Tibial nerve (tissue), 4 donors: ENCODE results near the gene NRCAM. TPM values are rescaled to one million over a fixed set of nuclear protein-coding genes. Genes with fewer than 3 reads are reported as not detected.

Experiments used
- DNase-seq, 2 donors: peaks; one replicate each; pipeline ENCODE4 v3.0.0-alpha.2; 2019; ENCODE audit warnings: low spot score in 2 of 2
- H3K27ac ChIP-seq, 4 donors: fragments of 200-600 bp; sonication (generic) in 3 of 4; one replicate each; pipeline ENCODE4 v1.5.1; 2017 to 2019; ENCODE audit warnings: mild to moderate bottlenecking in 1 of 4
- H3K27me3 ChIP-seq, 2 donors: fragments of 200-600 bp; sonication (generic) in 1 of 2; one replicate each; pipeline versions ENCODE4 v1.5.1 to v1.6.0; 2017 to 2019
- H3K36me3 ChIP-seq, 3 donors: fragments of 200-600 bp; sonication (generic); one replicate each; pipeline ENCODE4 v1.5.1; 2018 to 2019
- H3K4me1 ChIP-seq, 4 donors: fragments of 200-600 bp; sonication (generic) in 3 of 4; one replicate each; pipeline ENCODE4 v1.5.1; 2017 to 2019
- H3K4me3 ChIP-seq, 4 donors: fragments of 200-600 bp; sonication (generic) in 3 of 4; one replicate each; pipeline ENCODE4 v1.5.1; 2017 to 2019; ENCODE audit warnings: mild to moderate bottlenecking in 1 of 4, moderate library complexity in 1 of 4
- H3K9me3 ChIP-seq, 4 donors: fragments of 200-600 bp; sonication (generic) in 3 of 4; one replicate each; pipeline ENCODE4 v1.5.1; 2017 to 2019
- CTCF ChIP-seq, 5 experiments: fragments of 200-600 bp in 3 of 5; fragments of 450-650 bp in 2 of 5; sonication (generic) in 3 of 5; IDR thresholded peaks; one replicate each; pipeline ENCODE4 v1.5.1; 2016 to 2019; ENCODE audit warnings: antibody characterized with exemption in 5 of 5, mild to moderate bottlenecking in 3 of 5, moderate library complexity in 2 of 5
- EP300 ChIP-seq, 2 donors: sonication (generic); formaldehyde crosslinking; IDR thresholded peaks; one replicate each; pipeline ENCODE4 v1.6.1; 2017; ENCODE audit warnings: antibody characterized with exemption in 2 of 2, mild to moderate bottlenecking in 1 of 2
- POLR2A ChIP-seq, 2 donors: fragments of 450-650 bp; IDR thresholded peaks; one replicate each; pipeline ENCODE4 v1.6.1; 2017; ENCODE audit warnings: antibody characterized with exemption in 2 of 2, mild to moderate bottlenecking in 2 of 2, moderate library complexity in 2 of 2
- WGBS, 2 donors: methylation state at CpG; one replicate each; pipeline ENCODE4 v1.1.5; 2018; 5-methylcytosine and 5-hydroxymethylcytosine counted together
- total RNA-seq, 4 donors: library from RNA; depleted of rRNA; stranded (reverse); fragments of >200 nt; gene quantifications; one replicate each; pipeline ENCODE4 v1.1.0, GENCODE V29; 2016

The NRCAM gene
- total RNA-seq, 4 donors from 2014 or later: 16.5 to 87.4 (median 22.4) TPM

- TF ChIP-seq CTCF (IDR thresholded peaks at IDR 0.05): no peak
- no peak for TF ChIP-seq POLR2A (IDR thresholded peaks at IDR 0.05)
- TF ChIP-seq EP300 (IDR thresholded peaks at IDR 0.05): no peak
- DNase-seq: no peak
- 86 to 93% methylated on average over 8 of the region's 8 CpGs for WGBS, 2 donors
- no peaks in the 10 kb centered on the region for H3K4me1 ChIP-seq
- H3K36me3 ChIP-seq: peaks cover 0 to 32% (median 0%) of the 10 kb centered on the region in 3 donors
- H3K27ac ChIP-seq: no peak overlapping the region
- no peaks in the 10 kb centered on the region for H3K9me3 ChIP-seq
- no peaks in the 10 kb centered on the region for H3K27me3 ChIP-seq
- H3K4me3 ChIP-seq: no peak overlapping the region
Measured at GRCh38 chr7:108204281-108204796, 251.9 kb downstream of the NRCAM start.

GRCh38 chr7:108203537-108203936, 252.7 kb downstream of the NRCAM start:
- TF ChIP-seq EP300 (IDR thresholded peaks at IDR 0.05): no peak
- TF ChIP-seq CTCF (IDR thresholded peaks at IDR 0.05): no peak
- no peak for TF ChIP-seq POLR2A (IDR thresholded peaks at IDR 0.05)
- Histone ChIP-seq H3K4me3 (no peak overlapping the region), H3K36me3 (peaks cover 0 to 32% (median 0%) of the 10 kb centered on the region in 3 donors), H3K4me1 (no peaks in the 10 kb centered on the region), H3K27me3 (no peaks in the 10 kb centered on the region), H3K9me3 (no peaks in the 10 kb centered on the region), H3K27ac (no peak overlapping the region)
- WGBS, 2 donors: 58 to 59% methylated on average over 5 of the region's 5 CpGs
- DNase-seq: no peak

- H3K27me3 ChIP-seq: no peaks in the 10 kb centered on the region
- WGBS, 2 donors: 56 to 63% methylated on average over 4 of the region's 4 CpGs
- H3K9me3 ChIP-seq: no peaks in the 10 kb centered on the region
- H3K36me3 ChIP-seq: peaks cover 0 to 32% (median 0%) of the 10 kb centered on the region in 3 donors
- no peak for TF ChIP-seq EP300 (IDR thresholded peaks at IDR 0.05)
- no peak for TF ChIP-seq CTCF (IDR thresholded peaks at IDR 0.05)
- TF ChIP-seq POLR2A (IDR thresholded peaks at IDR 0.05): no peak
- H3K4me3 ChIP-seq: no peak overlapping the region
- DNase-seq: no peak
- no peaks in the 10 kb centered on the region for H3K4me1 ChIP-seq
- no peak overlapping the region for H3K27ac ChIP-seq
Measured at GRCh38 chr7:108202743-108203142, 253.5 kb downstream of the NRCAM start.

GRCh38 chr7:108201766-108202165, 254.5 kb downstream of the NRCAM start:
- 72 to 73% methylated on average over 2 of the region's 2 CpGs for WGBS, 2 donors
- DNase-seq: no peak
- no peaks in the 10 kb centered on the region for H3K27me3 ChIP-seq
- H3K4me1 ChIP-seq: no peaks in the 10 kb centered on the region
- TF ChIP-seq CTCF (IDR thresholded peaks at IDR 0.05): no peak
- TF ChIP-seq EP300 (IDR thresholded peaks at IDR 0.05): no peak
- no peak for TF ChIP-seq POLR2A (IDR thresholded peaks at IDR 0.05)
- H3K27ac ChIP-seq: no peak overlapping the region
- H3K36me3 ChIP-seq: peaks cover 0 to 28% (median 0%) of the 10 kb centered on the region in 3 donors
- no peak overlapping the region for H3K4me3 ChIP-seq
- no peaks in the 10 kb centered on the region for H3K9me3 ChIP-seq

- TF ChIP-seq POLR2A (IDR thresholded peaks at IDR 0.05): no peak
- no peak for TF ChIP-seq EP300 (IDR thresholded peaks at IDR 0.05)
- no peak for TF ChIP-seq CTCF (IDR thresholded peaks at IDR 0.05)
- no peak overlapping the region for H3K27ac ChIP-seq
- no peak overlapping the region for H3K4me3 ChIP-seq
- no peaks in the 10 kb centered on the region for H3K4me1 ChIP-seq
- WGBS, 2 donors: 94 to 100% methylated on average over 1 of the region's 1 CpG
- DNase-seq: no peak
- no peaks in the 10 kb centered on the region for H3K27me3 ChIP-seq
- peaks cover 0 to 17% (median 0%) of the 10 kb centered on the region in 3 donors for H3K36me3 ChIP-seq
- H3K9me3 ChIP-seq: no peaks in the 10 kb centered on the region
Measured at GRCh38 chr7:108200326-108200725, 255.9 kb downstream of the NRCAM start.
